Hepatocyte (in vitro differentiated cells): Measurements from ENCODE around the gene SPSB4. TPM values are rescaled to one million over a fixed set of nuclear protein-coding genes. Genes with fewer than 3 reads are reported as not detected.

Source experiments
- DNase-seq: peaks from one replicate; pipeline ENCODE4 v3.0.0-alpha.2; 2016; ENCODE audit warnings: low spot score
- H2AFZ ChIP-seq: fragments of 200-600 bp; sonication (generic); 2 replicates; pipeline ENCODE4 v1.6.0; 2016; ENCODE audit warnings: antibody characterized with exemption, mild to moderate bottlenecking
- H3K27ac ChIP-seq: fragments of 200-600 bp; sonication (generic); 2 replicates; pipeline ENCODE4 v1.5.1; 2016; ENCODE audit warnings: mild to moderate bottlenecking
- H3K27me3 ChIP-seq: fragments of 200-600 bp; sonication (generic); 2 replicates; pipeline ENCODE4 v1.6.1; 2016
- H3K36me3 ChIP-seq: fragments of 200-600 bp; sonication (generic); replicated peaks from 2 replicates; pipeline ENCODE4 v1.5.1; 2016; ENCODE audit warnings: low read depth; ENCODE audit not compliant: insufficient read depth
- H3K4me1 ChIP-seq: fragments of 200-600 bp; sonication (generic); 2 replicates; pipeline ENCODE4 v1.5.1; 2016; ENCODE audit warnings: mild to moderate bottlenecking, moderate library complexity; ENCODE audit not compliant: insufficient read depth
- H3K4me2 ChIP-seq: fragments of 200-600 bp; sonication (generic); 2 replicates; pipeline ENCODE4 v1.6.0; 2016
- H3K4me3 ChIP-seq: fragments of 200-600 bp; sonication (generic); 2 replicates; pipeline ENCODE4 v1.5.1; 2016; ENCODE audit warnings: mild to moderate bottlenecking
- H3K79me2 ChIP-seq: fragments of 200-600 bp; sonication (generic); 2 replicates; pipeline ENCODE4 v1.6.0; 2017; ENCODE audit warnings: mild to moderate bottlenecking
- H3K9me2 ChIP-seq: fragments of 200-600 bp; sonication (generic); replicated peaks from 2 replicates; pipeline ENCODE4 v1.6.0; 2017; ENCODE audit warnings: mild to moderate bottlenecking; ENCODE audit not compliant: insufficient read depth
- H3K9me3 ChIP-seq: fragments of 200-600 bp; sonication (generic); 2 replicates; pipeline ENCODE4 v1.5.1; 2016; ENCODE audit warnings: low read depth, mild to moderate bottlenecking
- H4K20me1 ChIP-seq: fragments of 200-600 bp; sonication (generic); 2 replicates; pipeline ENCODE4 v1.6.0; 2016; ENCODE audit warnings: mild to moderate bottlenecking; ENCODE audit not compliant: insufficient read depth, poor library complexity, severe bottlenecking
- CTCF ChIP-seq: fragments of 200-600 bp; sonication (generic); IDR thresholded peaks from 2 replicates; pipeline ENCODE4 v1.5.1; 2016; ENCODE audit warnings: antibody characterized with exemption, mild to moderate bottlenecking; ENCODE audit not compliant: poor library complexity
- EZH2 ChIP-seq: fragments of 200-600 bp; sonication (generic); IDR thresholded peaks from 2 replicates; pipeline ENCODE4 v1.6.1; 2016; ENCODE audit warnings: antibody characterized with exemption, mild to moderate bottlenecking, borderline replicate concordance
- EZH2phosphoT487 ChIP-seq: fragments of 200-600 bp; sonication (generic); IDR thresholded peaks from one replicate; pipeline ENCODE4 v1.6.1; 2018; ENCODE audit warnings: antibody characterized with exemption, mild to moderate bottlenecking, low read depth, moderate library complexity; ENCODE audit not compliant: unreplicated experiment, severe bottlenecking
- WGBS: methylation state at CpG from one replicate; pipeline ENCODE4 v1.1.6; 2016; ENCODE audit warnings: low lambda C conversion rate; ENCODE audit errors: missing lambda C conversion rate; 5-methylcytosine and 5-hydroxymethylcytosine counted together
- polyA plus RNA-seq: library from polyadenylated mRNA; unstranded; fragments of >200 nt; fragmentation: Nextera tagmentation; extraction: Ambion mirVana; gene quantifications from 2 replicates; pipeline ENCODE4 v1.2.1, GENCODE V29; 2016
- total RNA-seq: library from RNA; depleted of rRNA; stranded (reverse); fragments of >200 nt; gene quantifications from 2 replicates; pipeline ENCODE4 v1.2.3, GENCODE V29; 2014

The SPSB4 gene
- total and polyA plus RNA-seq, 2 experiments from 2014 or later: 1.0 to 1.3 TPM

- H3K27me3 ChIP-seq: peaks cover 16% of the 10 kb centered on the region
- 84% methylated on average over 8 of the region's 8 CpGs for WGBS
- TF ChIP-seq CTCF (no peak), EZH2 (no peak), EZH2phosphoT487 (no peak)
- H3K9me2 ChIP-seq: no peaks in the 10 kb centered on the region
- H2AFZ ChIP-seq: no peak overlapping the region
- H4K20me1 ChIP-seq: no peaks in the 10 kb centered on the region
- H3K9me3 ChIP-seq: no peaks in the 10 kb centered on the region
- no peak overlapping the region for H3K27ac ChIP-seq
- no peaks in the 10 kb centered on the region for H3K79me2 ChIP-seq
- H3K4me3 ChIP-seq: no peak overlapping the region
- no peaks in the 10 kb centered on the region for H3K36me3 ChIP-seq
- peaks cover 4% of the 10 kb centered on the region for H3K4me1 ChIP-seq
- no peak overlapping the region for H3K4me2 ChIP-seq
- no peak for DNase-seq
These were observed 7.0 kb downstream of the SPSB4 start for GRCh38 chr3:141057946-141058800.

- H3K27me3 ChIP-seq: peaks cover 10% of the 10 kb centered on the region
- no peaks in the 10 kb centered on the region for H3K36me3 ChIP-seq
- no peak overlapping the region for H3K4me3 ChIP-seq
- WGBS: 92% methylated on average over 2 of the region's 2 CpGs
- no peak for DNase-seq
- H3K27ac ChIP-seq: no peak overlapping the region
- TF ChIP-seq EZH2 (no peak), EZH2phosphoT487 (no peak), CTCF (no peak)
- H3K9me2 ChIP-seq: no peaks in the 10 kb centered on the region
- no peaks in the 10 kb centered on the region for H4K20me1 ChIP-seq
- no peak overlapping the region for H2AFZ ChIP-seq
- H3K4me1 ChIP-seq: peaks cover 4% of the 10 kb centered on the region
- H3K79me2 ChIP-seq: no peaks in the 10 kb centered on the region
- no peak overlapping the region for H3K4me2 ChIP-seq
- H3K9me3 ChIP-seq: no peaks in the 10 kb centered on the region
These were observed 7.8 kb downstream of the SPSB4 start for GRCh38 chr3:141058996-141059395.

- Histone ChIP-seq H3K4me2 (no peak overlapping the region), H2AFZ (no peak overlapping the region), H3K9me2 (no peaks in the 10 kb centered on the region), H4K20me1 (no peaks in the 10 kb centered on the region), H3K36me3 (no peaks in the 10 kb centered on the region), H3K27ac (no peak overlapping the region), H3K79me2 (no peaks in the 10 kb centered on the region), H3K4me1 (peaks cover 4% of the 10 kb centered on the region), H3K4me3 (no peak overlapping the region), H3K27me3 (peaks cover 6% of the 10 kb centered on the region), H3K9me3 (no peaks in the 10 kb centered on the region)
- TF ChIP-seq EZH2phosphoT487: no peak
- TF ChIP-seq CTCF: no peak
- no peak for TF ChIP-seq EZH2
- 98% methylated on average over 2 of the region's 2 CpGs for WGBS
- DNase-seq: no peak
These were observed 8.7 kb downstream of the SPSB4 start for GRCh38 chr3:141059816-141060215.
